Neural progenitor cell (in vitro differentiated cells): Measurements from ENCODE around the gene MGAM2. TPM values are rescaled to one million over a fixed set of nuclear protein-coding genes. Genes with fewer than 3 reads are reported as not detected.

Experiments used
- DNase-seq: peaks from one replicate; pipeline ENCODE4 v3.0.0-alpha.2; 2016; ENCODE audit warnings: low spot score
- H2AFZ ChIP-seq: fragments of 200-600 bp; sonication (generic); replicated peaks from 2 replicates; pipeline ENCODE4 v1.6.1; 2016; ENCODE audit warnings: antibody characterized with exemption
- H3F3A ChIP-seq: fragments of 200-600 bp; sonication (generic); 2 replicates; pipeline ENCODE4 v1.6.1; 2016; ENCODE audit warnings: antibody characterized with exemption, low read depth
- H3K27ac ChIP-seq: fragments of 200-600 bp; sonication (generic); 2 replicates; pipeline ENCODE4 v1.5.1; 2016; ENCODE audit warnings: mild to moderate bottlenecking
- H3K27me3 ChIP-seq: fragments of 200-600 bp; sonication (generic); 2 replicates; pipeline ENCODE4 v1.6.1; 2016; ENCODE audit warnings: mild to moderate bottlenecking, moderate library complexity
- H3K36me3 ChIP-seq: fragments of 200-600 bp; sonication (generic); 2 replicates; pipeline ENCODE4 v1.5.1; 2016
- H3K4me1 ChIP-seq: fragments of 200-600 bp; sonication (generic); 2 replicates; pipeline ENCODE4 v1.6.1; 2016; ENCODE audit warnings: mixed run types
- H3K4me2 ChIP-seq: fragments of 200-600 bp; sonication (generic); 2 replicates; pipeline ENCODE4 v1.6.1; 2016
- H3K4me3 ChIP-seq: fragments of 200-600 bp; sonication (generic); 2 replicates; pipeline ENCODE4 v1.5.1; 2016
- H3K79me2 ChIP-seq: fragments of 200-600 bp; sonication (generic); 2 replicates; pipeline ENCODE4 v1.6.1; 2016; ENCODE audit warnings: low read depth
- H3K9ac ChIP-seq: fragments of 200-600 bp; sonication (generic); 2 replicates; pipeline ENCODE4 v1.6.1; 2016
- H3K9me3 ChIP-seq: fragments of 200-600 bp; sonication (generic); 2 replicates; pipeline ENCODE4 v1.5.1; 2016; ENCODE audit warnings: low read depth
- H4K20me1 ChIP-seq: fragments of 200-600 bp; sonication (generic); 2 replicates; pipeline ENCODE4 v1.6.1; 2016; ENCODE audit warnings: low read depth
- H3K27ac Mint-ChIP-seq: 3 replicates; pipeline ENCODE4 v1.8.0; 2021; ENCODE audit warnings: mixed read lengths
- H3K27me3 Mint-ChIP-seq: 2 replicates; pipeline ENCODE4 v1.8.0; 2022; ENCODE audit warnings: low read depth, mild to moderate bottlenecking, inconsistent platforms, moderate library complexity, mixed read lengths; ENCODE audit not compliant: insufficient read depth
- H3K36me3 Mint-ChIP-seq: 3 replicates; pipeline ENCODE4 v1.8.0; 2021; ENCODE audit warnings: mixed read lengths
- H3K4me1 Mint-ChIP-seq: 3 replicates; pipeline ENCODE4 v1.8.0; 2021; ENCODE audit warnings: mixed read lengths
- H3K4me3 Mint-ChIP-seq: 3 replicates; pipeline ENCODE4 v1.8.0; 2021; ENCODE audit warnings: mild to moderate bottlenecking, moderate library complexity, mixed read lengths
- H3K9me3 Mint-ChIP-seq: 3 replicates; pipeline ENCODE4 v1.8.0; 2020; ENCODE audit warnings: mixed read lengths
- EZH2 ChIP-seq: fragments of 200-600 bp; sonication (generic); IDR thresholded peaks from 2 replicates; pipeline ENCODE4 v1.6.1; 2017; ENCODE audit warnings: antibody characterized with exemption, mild to moderate bottlenecking, moderate library complexity
- EZH2phosphoT487 ChIP-seq: fragments of 200-600 bp; sonication (generic); IDR thresholded peaks from 2 replicates; pipeline ENCODE4 v1.6.1; 2017; ENCODE audit warnings: antibody characterized with exemption
- total RNA-seq: library from RNA; depleted of rRNA; stranded (reverse); fragments of >200 nt; gene quantifications from 2 replicates; pipeline ENCODE4 v1.2.3, GENCODE V29; 2015; ENCODE audit warnings: low replicate concordance
- TF ChIP-seq, protein P1 (sequence below): fragments of 200-600 bp; sonication (generic); IDR thresholded peaks from 2 replicates; pipeline ENCODE4 v1.5.1; 2017; ENCODE audit warnings: antibody characterized with exemption, mild to moderate bottlenecking

MGAM2 gene
- total RNA-seq, 1 donor from 2014 or later, result 0.04 TPM

DNA sequence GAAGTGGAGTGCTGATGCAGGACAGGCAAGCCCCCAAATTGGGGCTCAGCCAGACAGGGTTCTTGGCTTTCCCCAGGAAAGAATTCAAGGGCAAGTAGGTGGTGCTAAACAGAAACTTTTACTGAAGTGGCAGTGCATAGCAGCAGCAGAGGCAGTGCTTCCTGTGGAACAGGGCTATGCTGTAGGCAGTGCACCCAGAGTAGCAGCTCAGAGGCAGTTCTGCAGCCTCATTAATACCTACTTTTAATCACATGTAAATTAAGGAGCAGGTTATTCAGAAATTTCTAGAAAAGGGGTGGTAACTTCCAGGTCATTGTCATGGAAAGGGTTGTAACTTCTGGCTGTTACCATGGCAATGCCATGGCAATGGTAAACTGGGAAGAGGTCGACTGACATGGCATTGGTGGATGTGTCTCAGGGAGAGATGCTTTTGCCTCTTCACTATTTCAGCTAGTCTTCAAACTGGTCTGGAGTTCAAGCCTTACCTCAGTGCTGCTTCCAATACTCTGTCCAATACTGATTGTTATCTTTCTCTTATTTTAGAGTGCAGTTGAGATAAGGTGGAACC is 117.1 kb downstream of the MGAM2 start:
- Histone ChIP-seq H4K20me1 (no peaks in the 10 kb centered on the region), H3K9me3 (no peaks in the 10 kb centered on the region), H3K4me1 (no peaks in the 10 kb centered on the region), H3K79me2 (no peaks in the 10 kb centered on the region), H3K4me2 (no peak overlapping the region), H2AFZ (no peak overlapping the region), H3K27ac (no peak overlapping the region), H3K27me3 (no peaks in the 10 kb centered on the region), H3K9ac (no peak overlapping the region), H3F3A (no peaks in the 10 kb centered on the region), H3K36me3 (no peaks in the 10 kb centered on the region), H3K4me3 (no peak overlapping the region)
- Mint-ChIP-seq H3K27me3 (no peaks in the 10 kb centered on the region), H3K4me1 (peaks cover 5% of the 10 kb centered on the region), H3K9me3 (no peaks in the 10 kb centered on the region), H3K27ac (no peak overlapping the region), H3K36me3 (no peaks in the 10 kb centered on the region), H3K4me3 (no peak overlapping the region)
- TF ChIP-seq EZH2phosphoT487 (no peak), EZH2 (no peak)
- TF ChIP-seq, protein P1, sequence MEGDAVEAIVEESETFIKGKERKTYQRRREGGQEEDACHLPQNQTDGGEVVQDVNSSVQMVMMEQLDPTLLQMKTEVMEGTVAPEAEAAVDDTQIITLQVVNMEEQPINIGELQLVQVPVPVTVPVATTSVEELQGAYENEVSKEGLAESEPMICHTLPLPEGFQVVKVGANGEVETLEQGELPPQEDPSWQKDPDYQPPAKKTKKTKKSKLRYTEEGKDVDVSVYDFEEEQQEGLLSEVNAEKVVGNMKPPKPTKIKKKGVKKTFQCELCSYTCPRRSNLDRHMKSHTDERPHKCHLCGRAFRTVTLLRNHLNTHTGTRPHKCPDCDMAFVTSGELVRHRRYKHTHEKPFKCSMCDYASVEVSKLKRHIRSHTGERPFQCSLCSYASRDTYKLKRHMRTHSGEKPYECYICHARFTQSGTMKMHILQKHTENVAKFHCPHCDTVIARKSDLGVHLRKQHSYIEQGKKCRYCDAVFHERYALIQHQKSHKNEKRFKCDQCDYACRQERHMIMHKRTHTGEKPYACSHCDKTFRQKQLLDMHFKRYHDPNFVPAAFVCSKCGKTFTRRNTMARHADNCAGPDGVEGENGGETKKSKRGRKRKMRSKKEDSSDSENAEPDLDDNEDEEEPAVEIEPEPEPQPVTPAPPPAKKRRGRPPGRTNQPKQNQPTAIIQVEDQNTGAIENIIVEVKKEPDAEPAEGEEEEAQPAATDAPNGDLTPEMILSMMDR, result no peak
- no peak for DNase-seq

DNA sequence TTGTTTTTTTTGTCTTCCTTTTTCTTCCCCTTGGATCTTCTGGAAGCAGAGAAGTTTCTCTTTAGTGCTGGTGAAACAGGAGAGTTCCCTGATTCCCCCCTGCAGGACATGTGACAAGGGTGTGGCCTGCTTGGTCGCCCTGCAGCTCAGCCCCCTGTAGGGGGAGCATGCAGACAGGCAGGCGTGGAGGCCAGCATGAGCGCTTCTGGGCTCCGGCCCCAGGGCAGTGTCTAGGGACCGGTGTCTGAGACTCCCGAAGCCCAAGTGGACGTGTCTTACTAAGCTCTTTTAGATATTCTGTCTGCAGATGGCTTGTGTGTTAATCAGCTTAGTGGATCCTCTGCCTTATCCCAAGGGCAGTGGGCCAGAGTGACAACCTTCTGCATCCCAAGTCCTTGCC is 120.2 kb downstream of the MGAM2 start:
- Histone ChIP-seq H3K79me2 (no peaks in the 10 kb centered on the region), H3K27ac (no peak overlapping the region), H3K36me3 (no peaks in the 10 kb centered on the region), H4K20me1 (no peaks in the 10 kb centered on the region), H3K4me2 (no peak overlapping the region), H3K4me1 (no peaks in the 10 kb centered on the region), H3K9me3 (no peaks in the 10 kb centered on the region), H2AFZ (peak overlapping the region; percentile 45), H3K27me3 (no peaks in the 10 kb centered on the region), H3K4me3 (no peak overlapping the region), H3K9ac (no peak overlapping the region), H3F3A (no peaks in the 10 kb centered on the region)
- H3K4me1 Mint-ChIP-seq, result peaks cover 5% of the 10 kb centered on the region
- H3K36me3 Mint-ChIP-seq, result no peaks in the 10 kb centered on the region
- TF ChIP-seq EZH2 (no peak), EZH2phosphoT487 (no peak)
- TF ChIP-seq, protein P1, result peak; percentile 54
- peak; percentile 74 for DNase-seq
- no peak overlapping the region for H3K4me3 Mint-ChIP-seq
- peaks cover 2% of the 10 kb centered on the region for H3K27me3 Mint-ChIP-seq
- H3K9me3 Mint-ChIP-seq, result no peaks in the 10 kb centered on the region
- no peak overlapping the region for H3K27ac Mint-ChIP-seq

DNA sequence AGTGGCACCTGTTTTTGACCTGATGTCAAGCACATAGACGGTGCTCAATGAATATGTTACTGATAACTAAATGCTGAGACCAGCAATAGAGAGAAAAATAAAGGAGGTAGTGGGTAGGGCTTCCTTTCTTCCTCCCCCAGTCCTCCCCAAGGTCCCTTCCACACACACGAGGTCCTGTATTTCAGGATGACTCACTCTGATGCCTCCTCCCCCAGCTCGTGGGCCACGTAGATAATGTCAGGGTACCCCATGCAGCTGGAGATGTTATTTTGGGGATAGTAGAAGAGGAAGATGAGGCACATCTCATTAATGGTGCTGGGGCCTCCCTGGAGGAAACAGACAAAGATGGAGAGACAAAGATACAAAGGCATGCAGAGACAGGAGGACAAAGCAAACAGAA is 129.0 kb downstream of the MGAM2 start:
- H3K9me3 ChIP-seq, result no peaks in the 10 kb centered on the region
- DNase-seq, result no peak
- no peak overlapping the region for H2AFZ ChIP-seq
- no peaks in the 10 kb centered on the region for H3K36me3 ChIP-seq
- H3K79me2 ChIP-seq, result no peaks in the 10 kb centered on the region
- no peaks in the 10 kb centered on the region for H3K36me3 Mint-ChIP-seq
- H3F3A ChIP-seq, result no peaks in the 10 kb centered on the region
- no peak overlapping the region for H3K27ac Mint-ChIP-seq
- H3K4me3 ChIP-seq, result no peak overlapping the region
- no peak for TF ChIP-seq EZH2
- TF ChIP-seq EZH2phosphoT487, result no peak
- TF ChIP-seq, protein P1, result no peak
- H3K27me3 ChIP-seq, result no peaks in the 10 kb centered on the region
- H3K4me3 Mint-ChIP-seq, result no peak overlapping the region
- H3K9ac ChIP-seq, result no peak overlapping the region
- H3K4me2 ChIP-seq, result no peak overlapping the region
- no peaks in the 10 kb centered on the region for H3K4me1 Mint-ChIP-seq
- H3K27me3 Mint-ChIP-seq, result no peaks in the 10 kb centered on the region
- no peak overlapping the region for H3K27ac ChIP-seq
- no peaks in the 10 kb centered on the region for H3K9me3 Mint-ChIP-seq
- H3K4me1 ChIP-seq, result no peaks in the 10 kb centered on the region
- H4K20me1 ChIP-seq, result no peaks in the 10 kb centered on the region
